ENCODE data around the gene PRXL2B.

The PRXL2B gene

DNA sequence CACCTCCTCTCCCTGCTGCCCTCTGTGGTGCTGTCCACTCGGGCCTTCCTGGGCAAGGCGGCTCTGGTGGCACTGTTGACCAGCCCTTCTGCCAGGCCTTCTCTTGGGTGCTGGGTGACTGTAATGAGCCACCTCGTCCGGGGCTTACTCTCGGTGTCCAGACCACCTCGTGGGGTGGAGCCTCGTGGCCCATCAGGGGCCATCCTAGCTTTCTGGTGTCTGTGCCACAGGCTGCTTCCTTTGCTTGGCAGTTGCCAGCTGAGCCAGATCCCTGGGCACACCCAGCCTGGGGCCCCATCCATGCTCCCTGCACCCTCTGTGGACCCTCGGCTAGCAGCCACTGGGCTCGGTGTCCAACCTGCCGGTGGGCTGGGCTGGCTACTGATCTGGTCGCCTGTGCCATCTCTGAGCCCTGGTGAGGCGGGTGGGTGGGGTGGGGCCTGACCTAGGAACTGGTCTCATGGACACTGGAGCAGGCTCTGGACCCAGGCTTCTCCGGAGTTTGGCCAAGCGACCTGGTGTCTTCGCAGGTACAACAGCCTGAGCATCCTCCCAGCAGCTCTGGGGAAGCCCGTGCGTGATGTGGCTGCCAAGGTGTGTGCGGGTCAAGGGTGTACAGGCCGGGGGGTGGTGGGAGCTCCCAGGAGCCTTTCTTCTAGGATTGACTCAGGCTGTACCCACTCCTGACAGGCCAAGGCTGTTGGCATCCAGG is 1.4 kb downstream of the PRXL2B start:
- no peak for DNase-seq

DNA sequence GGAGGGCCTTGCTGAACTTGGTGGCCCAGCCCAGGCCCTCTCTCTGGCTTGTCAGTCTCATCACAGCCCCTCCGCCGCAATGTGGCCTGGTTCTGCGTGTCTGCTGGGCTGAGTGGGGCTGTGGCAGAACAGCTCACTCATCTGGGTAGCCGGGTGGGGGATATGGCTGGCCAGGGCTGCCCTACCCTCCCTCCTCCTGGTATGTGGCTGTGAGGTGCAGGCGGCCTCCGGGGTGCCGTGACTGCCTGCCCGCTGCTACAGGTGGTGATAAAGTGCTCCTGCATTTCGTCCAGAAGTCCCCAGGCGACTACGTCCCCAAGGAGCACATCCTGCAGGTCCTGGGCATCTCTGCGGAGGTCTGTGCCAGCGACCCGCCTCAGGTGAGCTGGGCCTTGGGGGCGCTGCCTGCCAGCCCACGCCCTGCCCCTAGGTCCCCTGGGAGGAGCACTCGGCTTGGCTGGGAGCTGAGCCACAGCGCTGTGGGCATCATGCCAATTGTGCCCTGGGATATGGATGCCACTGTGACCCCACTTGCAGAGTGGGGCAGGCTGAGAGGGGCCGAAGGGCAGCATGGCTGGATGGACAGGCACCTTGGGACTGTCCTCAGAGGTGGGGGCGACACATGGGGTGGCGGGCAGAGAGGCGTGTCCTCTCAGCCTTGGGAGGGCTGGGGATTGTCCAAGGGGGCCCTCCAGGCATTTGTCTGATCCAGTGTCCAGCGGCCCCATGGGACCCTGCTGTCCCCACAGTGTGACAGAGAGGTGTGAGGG is 2.3 kb downstream of the PRXL2B start:
- DNase-seq = no peak

- no peak for DNase-seq
Measured at GRCh38 chr1:2589431-2590232, 3.1 kb downstream of the PRXL2B start.

DNA sequence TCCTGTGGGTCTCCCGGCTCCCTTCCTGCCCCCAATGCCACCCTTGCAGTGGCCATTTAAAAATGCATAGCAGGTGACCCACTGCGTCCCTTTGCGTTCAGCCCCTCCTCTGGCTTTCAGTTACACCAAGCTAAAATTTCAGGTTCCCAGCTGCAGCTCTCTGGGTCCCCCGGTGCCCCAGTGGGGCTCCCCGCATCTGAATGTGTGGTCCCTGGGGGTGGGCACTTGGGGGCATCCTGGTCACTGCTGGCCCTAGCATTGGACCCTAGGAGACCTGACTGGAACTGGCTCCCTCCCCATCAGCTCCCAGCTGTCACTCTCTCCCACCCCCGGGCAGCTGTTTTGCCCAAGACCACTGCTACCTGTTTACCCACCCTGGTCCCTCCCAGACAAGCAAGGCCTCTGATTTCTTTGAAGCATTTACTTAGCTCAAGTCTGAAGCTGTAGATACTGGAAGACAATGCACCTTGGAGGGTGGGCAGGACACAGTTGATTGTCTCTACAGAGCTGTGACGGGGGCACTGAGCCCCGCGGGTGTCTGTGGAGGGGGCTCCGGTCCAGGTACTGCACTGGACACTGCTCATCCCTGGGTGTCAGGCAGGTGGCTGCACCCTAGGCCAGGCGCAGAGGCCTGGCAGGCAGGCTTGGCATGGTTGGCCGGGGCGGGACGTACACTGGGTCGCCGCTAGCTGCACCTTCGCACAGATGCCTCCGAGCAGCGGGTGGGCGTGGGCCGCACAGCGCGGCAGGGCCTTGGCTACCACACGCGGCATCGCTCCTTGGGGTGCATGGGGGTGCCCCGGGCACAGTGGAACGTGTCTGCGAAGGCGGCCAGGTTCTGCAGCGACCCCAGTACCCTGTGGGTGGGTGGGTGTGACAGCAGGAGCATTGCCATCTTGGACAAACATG is 3.9 kb downstream of the PRXL2B start:
- DNase-seq = no peak

DNA sequence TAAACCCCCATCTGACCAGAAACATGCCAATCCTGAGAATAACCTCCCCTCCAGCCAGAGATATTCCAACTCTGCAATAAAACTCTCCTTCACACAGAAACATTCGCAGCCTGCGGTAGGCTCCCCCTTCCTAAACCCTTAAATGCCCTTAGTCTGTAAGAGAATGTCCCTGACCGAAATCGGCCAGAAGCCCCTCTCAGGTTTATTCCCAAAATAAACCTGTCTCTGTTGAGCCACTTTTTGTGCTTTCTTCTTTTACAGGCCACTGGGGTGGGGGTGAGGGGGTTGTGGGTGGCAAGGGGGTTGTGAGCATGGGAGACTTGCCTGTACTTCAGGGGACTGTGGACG is 4.6 kb downstream of the PRXL2B start:
- DNase-seq = no peak

DNA sequence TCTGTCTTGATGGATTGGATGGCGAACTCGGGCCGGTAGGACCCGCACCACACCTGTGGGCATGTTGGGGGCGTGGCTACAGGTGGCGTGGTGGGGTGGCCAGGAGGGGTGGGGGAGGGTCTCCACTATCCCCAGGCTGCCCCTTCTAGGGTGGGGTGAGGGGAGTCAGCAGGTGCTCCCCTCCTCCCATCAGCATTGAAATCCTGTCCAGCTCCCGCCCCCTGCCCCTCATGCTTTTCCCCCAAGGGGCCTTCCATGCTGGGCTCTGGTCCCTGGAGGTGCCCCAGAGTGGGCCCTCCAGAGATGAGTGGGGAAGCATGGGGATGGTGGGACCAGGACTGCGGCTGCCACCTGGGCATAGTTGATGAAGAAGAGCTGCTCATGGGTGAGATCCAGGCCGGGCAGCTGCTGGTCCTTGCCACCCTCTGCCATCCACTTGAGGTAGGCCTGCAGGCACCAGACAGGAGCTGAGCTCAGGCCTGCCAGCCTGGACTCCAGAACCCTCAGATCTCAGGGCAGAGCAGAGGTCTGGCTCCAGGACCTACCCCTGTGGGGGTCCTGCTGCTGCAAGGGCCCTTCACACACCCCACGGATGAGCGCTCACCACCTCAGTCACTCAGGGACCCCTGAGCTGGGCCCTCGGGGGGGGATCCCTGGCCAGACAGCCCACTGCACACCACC is 5.1 kb downstream of the PRXL2B start:
- DNase-seq = no peak

GRCh38 chr1:2592672-2593071 is 6.1 kb downstream of the PRXL2B start:
- DNase-seq = no peak

DNA sequence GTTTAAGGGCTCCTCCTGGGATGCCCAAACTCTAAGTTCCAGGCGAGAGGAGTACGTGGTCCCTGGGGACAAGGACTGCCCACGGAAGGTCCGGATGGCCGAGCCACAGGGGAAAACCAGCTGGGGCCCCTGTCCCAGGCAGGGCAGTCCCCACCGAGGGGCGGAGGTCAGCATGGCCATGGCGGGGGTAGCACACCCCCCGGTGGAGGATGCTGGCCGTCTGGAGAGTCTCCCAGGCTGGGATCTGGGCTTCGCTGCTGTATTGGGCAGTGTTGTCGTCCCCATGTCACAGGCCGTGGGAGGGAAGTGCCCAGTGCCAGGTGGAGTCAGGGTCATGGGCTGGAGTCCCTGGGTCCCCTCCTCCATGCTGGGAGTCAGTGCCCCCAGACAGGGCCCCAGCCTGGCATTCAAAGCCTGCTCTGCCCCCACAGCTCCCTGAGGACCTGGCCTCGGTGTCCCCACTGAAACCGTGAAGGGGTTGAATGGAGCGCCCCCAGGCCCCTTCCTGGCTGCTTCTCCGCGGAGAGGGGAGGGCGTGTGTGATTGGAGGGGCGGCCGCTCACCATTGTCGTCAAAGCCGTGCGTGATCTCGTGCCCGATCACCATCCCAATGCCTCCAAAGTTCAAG is 6.8 kb downstream of the PRXL2B start:
- no peak for DNase-seq

DNA sequence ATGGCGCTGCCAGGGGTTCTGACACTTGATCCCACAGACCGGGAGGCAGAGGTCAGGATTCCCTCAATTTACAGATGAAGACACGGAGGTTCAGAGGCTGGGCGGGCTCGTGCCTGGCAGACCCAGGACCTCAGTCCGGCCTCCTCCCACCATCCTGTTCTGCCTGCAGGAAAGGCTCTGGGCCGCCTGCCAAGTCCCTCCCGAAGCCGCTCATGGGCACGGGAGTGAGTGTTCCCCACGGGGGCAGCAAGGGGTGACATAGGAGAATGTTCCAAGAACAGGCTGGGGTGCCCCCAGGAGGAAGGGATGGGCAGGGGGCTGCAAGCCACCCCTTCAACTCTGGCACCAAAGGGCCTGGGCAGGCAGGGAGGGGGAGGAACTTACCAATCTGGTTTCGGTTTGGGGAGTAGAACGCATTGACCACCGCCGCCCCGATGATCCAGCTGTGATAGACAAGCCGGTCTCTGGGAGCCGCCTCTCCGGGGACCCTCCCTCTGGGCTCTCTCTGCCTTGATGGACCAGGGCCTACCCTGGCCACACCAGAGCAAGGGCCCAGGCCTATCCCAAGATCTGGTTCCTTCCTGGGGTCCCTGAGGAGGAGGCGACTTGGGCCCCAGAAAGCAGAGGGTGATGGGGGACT is 7.5 kb downstream of the PRXL2B start:
- DNase-seq = peak; percentile 29

DNA sequence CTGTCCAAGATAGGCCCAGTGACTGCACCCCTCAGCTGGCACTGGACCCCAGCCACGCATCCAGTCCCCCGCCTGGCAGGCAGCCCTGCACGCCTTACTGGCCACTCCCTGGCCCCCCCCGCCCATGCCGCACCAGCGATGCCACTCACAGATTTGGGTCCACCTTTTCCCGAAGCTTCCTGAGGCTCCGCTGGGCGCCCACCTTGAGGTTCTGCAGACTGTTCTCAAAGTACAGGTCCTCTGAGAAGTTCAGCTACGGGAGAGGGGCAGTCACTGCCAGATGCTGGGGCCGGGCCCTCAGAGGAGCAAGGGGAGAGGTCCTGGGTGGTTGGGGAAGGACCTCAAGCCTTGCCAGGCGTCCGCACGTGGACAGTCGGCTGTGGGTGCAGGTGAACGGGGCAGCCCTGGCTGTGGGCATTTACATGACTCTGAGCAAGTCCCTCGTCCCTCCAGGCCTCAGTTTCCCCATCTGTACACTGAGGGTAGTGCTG is 8.1 kb downstream of the PRXL2B start:
- DNase-seq = no peak

DNA sequence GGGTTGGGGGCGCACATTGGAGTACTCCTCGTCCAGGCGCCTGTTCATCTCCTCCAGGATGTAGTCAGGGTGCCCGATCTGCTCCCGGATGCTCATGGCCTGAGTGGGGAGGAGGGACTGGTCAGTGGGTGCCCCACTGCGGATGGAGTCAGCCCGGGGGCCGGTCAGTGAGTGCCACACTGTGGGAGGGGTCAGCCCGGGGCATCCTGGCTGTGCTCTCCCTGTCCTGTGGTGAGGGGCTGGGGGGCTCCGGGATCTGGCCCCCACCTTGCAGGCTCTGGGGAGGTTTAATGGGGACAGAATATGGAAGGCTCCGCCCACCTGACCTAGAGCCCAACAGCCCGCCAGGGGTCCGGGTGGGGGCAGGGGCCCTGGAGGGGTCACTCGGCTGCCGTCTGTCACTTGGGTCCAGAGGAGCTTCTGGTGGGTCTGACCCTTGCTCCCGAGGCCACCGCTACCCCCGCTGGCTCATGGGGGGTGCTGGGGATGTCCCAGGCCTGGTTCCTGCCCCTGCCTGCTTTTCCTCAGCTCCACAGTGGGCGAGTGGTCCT is 8.8 kb downstream of the PRXL2B start:
- no peak for DNase-seq

GRCh38 chr1:2595812-2596529 is 9.4 kb downstream of the PRXL2B start:
- DNase-seq = no peak

GRCh38 chr1:2596530-2597333 is 10.2 kb downstream of the PRXL2B start:
- DNase-seq = peak; percentile 66

DNA sequence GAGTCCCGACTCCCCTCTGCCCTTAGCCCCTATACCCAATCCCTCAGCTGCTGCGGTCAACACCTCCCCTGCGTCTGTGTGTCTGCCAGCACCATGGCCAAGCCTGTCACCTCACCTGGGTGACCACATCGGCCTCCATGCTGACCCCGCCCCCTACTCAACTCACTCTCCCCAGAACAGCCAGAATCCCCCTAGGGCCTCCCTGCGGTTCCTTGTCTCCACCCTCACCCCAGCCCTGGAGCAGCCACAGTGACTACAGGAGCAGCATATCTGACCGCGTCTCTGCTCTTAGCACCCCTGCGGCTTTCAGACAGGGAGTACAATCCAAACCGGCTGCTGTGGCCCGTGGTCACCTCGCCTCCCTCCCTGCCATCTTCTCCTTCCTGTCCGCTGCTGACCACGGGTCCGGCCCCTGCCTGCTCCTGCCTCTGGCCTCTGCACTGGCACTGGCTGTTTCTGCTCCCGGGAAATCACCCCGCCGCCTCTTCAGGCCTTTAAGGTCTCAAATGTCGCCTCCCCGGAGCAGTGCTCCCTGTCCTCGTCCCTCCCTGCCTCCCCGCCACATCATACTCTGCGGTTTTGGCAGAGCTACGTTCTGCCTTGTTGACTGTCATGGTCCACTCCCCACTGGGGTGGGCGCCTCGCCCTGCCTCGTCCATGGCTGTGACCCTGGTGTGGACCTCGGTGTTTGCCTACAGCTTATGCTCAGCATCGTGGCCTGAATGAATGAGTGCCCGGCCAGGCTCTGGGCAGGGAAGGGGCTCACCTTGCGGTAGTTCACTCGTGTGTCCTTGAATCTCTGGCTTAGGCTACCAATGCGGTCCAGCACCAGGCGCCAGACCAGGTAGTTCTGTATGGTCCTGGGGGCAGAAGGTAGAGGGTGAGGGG is 11.1 kb downstream of the PRXL2B start:
- DNase-seq = no peak

DNA sequence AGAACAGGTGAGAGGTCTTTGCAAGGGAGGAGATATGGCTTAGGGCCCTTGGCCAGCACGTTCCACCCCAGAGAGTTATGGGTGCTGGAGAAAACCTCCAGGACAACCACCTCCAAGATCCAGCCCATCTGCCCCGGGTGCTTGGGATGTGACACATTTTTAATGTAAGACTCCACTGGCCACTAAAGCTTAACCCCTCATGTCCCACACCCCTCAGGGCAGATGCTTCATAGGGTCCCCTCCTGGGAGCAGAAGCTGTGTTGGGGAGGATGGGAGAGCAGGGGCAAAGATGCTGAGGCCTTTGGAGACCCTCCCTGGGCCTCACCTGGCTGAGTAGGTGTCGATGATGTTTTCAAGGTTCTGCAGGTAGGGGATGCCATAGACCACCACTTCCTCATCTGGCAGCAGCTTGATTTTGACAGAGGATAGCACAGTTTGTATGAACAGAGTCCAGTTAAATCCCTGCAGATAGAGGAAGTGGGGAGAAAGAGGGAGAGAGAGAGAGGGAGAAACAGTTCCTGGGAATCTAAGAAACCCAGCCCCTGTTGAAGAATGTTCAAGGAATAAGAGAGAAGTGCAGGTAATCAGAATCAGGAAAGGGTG is 11.9 kb downstream of the PRXL2B start:
- no peak for DNase-seq

DNA sequence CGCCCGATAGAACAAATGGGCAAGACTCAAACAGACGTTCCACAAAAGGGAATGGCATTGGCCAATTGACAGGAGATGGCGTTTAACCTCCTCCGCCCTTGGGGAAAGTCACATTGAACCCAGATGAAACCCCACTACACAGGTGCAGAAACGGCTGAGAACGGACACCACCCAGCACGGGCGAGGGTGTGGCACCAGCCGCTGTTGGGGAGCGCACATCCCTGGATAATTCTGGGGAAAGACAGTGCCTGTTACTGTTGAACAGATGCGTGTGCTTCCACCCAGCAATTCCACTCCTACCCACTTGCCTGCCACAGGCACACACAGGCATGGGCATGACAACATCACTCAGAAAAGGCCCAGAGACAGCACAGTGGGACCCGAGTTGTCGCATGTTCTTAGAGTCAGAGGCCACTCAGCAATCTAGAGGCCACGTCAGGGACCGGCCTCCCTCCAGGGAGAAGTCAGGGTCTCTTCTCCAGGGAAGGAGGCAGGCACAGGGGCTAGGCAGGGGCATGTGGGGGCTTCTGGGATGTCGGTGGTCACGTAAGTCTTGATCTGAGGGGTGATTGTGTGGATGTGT is 15.2 kb downstream of the PRXL2B start:
- DNase-seq = no peak

GRCh38 chr1:2602311-2602835 is 15.8 kb downstream of the PRXL2B start:
- DNase-seq = no peak
